Prostate gland (tissue), 2 donors: ENCODE measurements around the gene TBC1D22A. TPM values are rescaled to one million over a fixed set of nuclear protein-coding genes. Genes with fewer than 3 reads are reported as not detected.

ENCODE experiments used
- DNase-seq: peaks from one replicate; pipeline ENCODE4 v3.0.0-alpha.2; 2019; ENCODE audit warnings: low spot score
- H3K27ac ChIP-seq, 2 donors: fragments of 200-600 bp; sonication (generic); 2 replicates each; pipeline ENCODE4 v1.5.1; 2017 to 2019
- H3K27me3 ChIP-seq: fragments of 200-600 bp; sonication (generic); replicated peaks from 2 replicates; pipeline ENCODE4 v1.5.1; 2019; ENCODE audit not compliant: insufficient read depth
- H3K36me3 ChIP-seq, 2 donors: fragments of 200-600 bp; sonication (generic); 1 replicate in 1 of 2; 2 replicates in 1 of 2; pipeline versions ENCODE4 v1.5.1 to v1.8.1; 2017 to 2019
- H3K4me1 ChIP-seq: fragments of 200-600 bp; sonication (generic); replicated peaks from 2 replicates; pipeline ENCODE4 v1.5.1; 2019
- H3K4me3 ChIP-seq, 2 donors: fragments of 200-600 bp; sonication (generic); 2 replicates each; pipeline ENCODE4 v1.5.1; 2017 to 2019
- H3K9me3 ChIP-seq: fragments of 200-600 bp; sonication (generic); 2 replicates; pipeline ENCODE4 v1.5.1; 2017
- CTCF ChIP-seq, 4 experiments: fragments of 200-600 bp in 2 of 4; fragments of 450-650 bp in 2 of 4; sonication (generic) in 2 of 4; IDR thresholded peaks; 1 replicate in 3 of 4; 2 replicates in 1 of 4; pipeline ENCODE4 v1.5.1; 2016 to 2019; ENCODE audit warnings: antibody characterized with exemption in 4 of 4, mild to moderate bottlenecking in 2 of 4, moderate library complexity in 2 of 4
- POLR2A ChIP-seq: fragments of 450-650 bp; IDR thresholded peaks from one replicate; pipeline ENCODE4 v1.6.1; 2016; ENCODE audit warnings: antibody characterized with exemption, mild to moderate bottlenecking
- POLR2AphosphoS5 ChIP-seq: sonication (generic); formaldehyde crosslinking; IDR thresholded peaks from one replicate; pipeline ENCODE4 v1.6.1; 2017; ENCODE audit warnings: antibody characterized with exemption
- WGBS: methylation state at CpG from one replicate; pipeline ENCODE4 v1.1.5; 2018; 5-methylcytosine and 5-hydroxymethylcytosine counted together
- intact Hi-C: fragments of 100-400 bp; cut with DNase I; formaldehyde crosslinking; loops from one replicate; pipeline ENCODE4 v1.14.2; 2022
- total RNA-seq, 2 donors: library from RNA; depleted of rRNA; stranded (reverse); fragments of >200 nt; gene quantifications; one replicate each; pipeline ENCODE4 v1.1.0, GENCODE V29; 2016

TBC1D22A gene
- total RNA-seq, 2 donors from 2014 or later: 16.0 to 30.7 TPM

DNA sequence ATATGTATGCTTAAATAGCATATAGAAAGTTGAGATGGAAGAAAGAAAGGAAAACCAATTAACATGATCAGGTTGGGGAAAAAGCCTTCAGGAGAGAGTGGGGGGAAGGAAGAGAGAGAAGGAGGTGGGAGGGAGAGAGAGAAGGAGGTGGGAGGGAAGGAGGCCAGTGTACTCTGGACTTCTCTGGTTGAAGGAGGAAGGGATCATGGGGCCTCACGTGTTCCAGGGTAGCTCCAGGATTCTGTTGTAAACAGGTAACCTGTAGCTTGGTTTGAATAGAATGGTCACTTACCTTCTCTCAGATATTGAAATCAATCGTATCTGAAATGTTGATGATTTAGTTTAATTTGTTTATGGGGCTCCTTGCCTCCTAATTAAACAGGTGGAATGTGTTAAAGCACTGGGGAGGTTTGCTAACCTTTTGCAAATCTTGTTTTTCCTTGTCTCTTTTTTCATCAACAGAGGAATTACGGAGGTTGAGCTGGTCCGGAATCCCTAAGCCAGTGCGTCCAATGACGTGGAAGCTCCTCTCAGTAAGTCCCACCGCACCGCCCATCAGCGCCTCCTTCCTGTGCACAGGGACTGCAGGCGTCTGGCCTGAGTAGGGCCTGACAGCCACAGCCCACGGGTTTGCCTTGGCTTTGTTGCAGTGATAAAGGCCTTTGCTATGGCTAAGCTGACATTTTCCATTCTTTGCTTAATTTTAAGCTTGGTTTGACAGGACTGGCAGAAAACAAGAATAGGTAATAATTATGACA, 115.9 kb downstream of the TBC1D22A start:
- H3K27me3 ChIP-seq: no peaks in the 10 kb centered on the region
- no peak overlapping the region for H3K4me3 ChIP-seq
- no peaks in the 10 kb centered on the region for H3K36me3 ChIP-seq
- DNase-seq: no peak
- TF ChIP-seq CTCF (IDR thresholded peaks at IDR 0.05) (no peak), POLR2AphosphoS5 (no peak)
- 90% methylated on average over 11 of the region's 11 CpGs for WGBS
- H3K4me1 ChIP-seq: no peaks in the 10 kb centered on the region
- intact Hi-C loops: no loop called here
- H3K27ac ChIP-seq: no peak overlapping the region
- H3K9me3 ChIP-seq: no peaks in the 10 kb centered on the region

GRCh38 chr22:46879083-46879482, 116.6 kb downstream of the TBC1D22A start:
- Histone ChIP-seq H3K36me3 (no peaks in the 10 kb centered on the region), H3K9me3 (no peaks in the 10 kb centered on the region), H3K27ac (no peak overlapping the region), H3K27me3 (no peaks in the 10 kb centered on the region), H3K4me1 (no peaks in the 10 kb centered on the region), H3K4me3 (no peak overlapping the region)
- 70% methylated on average over 7 of the region's 7 CpGs for WGBS
- TF ChIP-seq POLR2A (no peak), CTCF (IDR thresholded peaks at IDR 0.05) (no peak), POLR2AphosphoS5 (no peak)
- intact Hi-C loops: no loop called here
- no peak for DNase-seq

GRCh38 chr22:46881373-46882118, 119.1 kb downstream of the TBC1D22A start:
- intact Hi-C loops: no loop called here
- no peak for DNase-seq

GRCh38 chr22:46883092-46883910, 120.9 kb downstream of the TBC1D22A start:
- no peaks in the 10 kb centered on the region for H3K4me1 ChIP-seq
- H3K4me3 ChIP-seq: no peak overlapping the region
- WGBS: 72% methylated on average over 12 of the region's 12 CpGs
- H3K9me3 ChIP-seq: no peaks in the 10 kb centered on the region
- TF ChIP-seq POLR2AphosphoS5: no peak
- TF ChIP-seq POLR2A: no peak
- no peak for TF ChIP-seq CTCF (IDR thresholded peaks at IDR 0.05)
- no peak for DNase-seq
- H3K36me3 ChIP-seq: no peaks in the 10 kb centered on the region
- H3K27ac ChIP-seq: no peak overlapping the region
- intact Hi-C loops: no loop called here
- H3K27me3 ChIP-seq: no peaks in the 10 kb centered on the region

More at GRCh38 chr22:46881373-46882118, 119.1 kb downstream of the TBC1D22A start:
- H3K27ac ChIP-seq: no peak overlapping the region
- no peaks in the 10 kb centered on the region for H3K36me3 ChIP-seq
- 95% methylated on average over 11 of the region's 11 CpGs for WGBS
- TF ChIP-seq POLR2AphosphoS5: no peak
- TF ChIP-seq POLR2A: no peak
- no peak for TF ChIP-seq CTCF (IDR thresholded peaks at IDR 0.05)
- no peaks in the 10 kb centered on the region for H3K9me3 ChIP-seq
- H3K4me1 ChIP-seq: no peaks in the 10 kb centered on the region
- no peaks in the 10 kb centered on the region for H3K27me3 ChIP-seq
- no peak overlapping the region for H3K4me3 ChIP-seq
